Neural crest cell (in vitro differentiated cells): ENCODE data around the gene PLGRKT. TPM values are rescaled to one million over a fixed set of nuclear protein-coding genes. Genes with fewer than 3 reads are reported as not detected.
"Not testable (repeated sequence)": the region's sequence is repeated elsewhere in the genome, so short reads cannot be mapped to it uniquely, and the experiment has no call there.

Experiments used
- DNase-seq: peaks from one replicate; pipeline ENCODE4 v3.0.0; 2021; ENCODE audit warnings: low read depth, mixed read lengths, low spot score
- H3K27ac Mint-ChIP-seq: one replicate; pipeline ENCODE4 v1.8.0; 2021; ENCODE audit warnings: mild to moderate bottlenecking, mixed read lengths; ENCODE audit not compliant: unreplicated experiment
- H3K27me3 Mint-ChIP-seq: 2 replicates; pipeline ENCODE4 v1.8.0; 2021; ENCODE audit warnings: low read depth, mild to moderate bottlenecking, mixed read lengths
- H3K36me3 Mint-ChIP-seq: 2 replicates; pipeline ENCODE4 v1.8.0; 2021; ENCODE audit warnings: low read depth, mild to moderate bottlenecking, mixed read lengths
- H3K4me1 Mint-ChIP-seq: 2 replicates; pipeline ENCODE4 v1.8.0; 2021; ENCODE audit warnings: mixed read lengths
- H3K4me3 Mint-ChIP-seq: one replicate; pipeline ENCODE4 v1.8.0; 2021; ENCODE audit warnings: mild to moderate bottlenecking, mixed read lengths
- H3K9me3 Mint-ChIP-seq: 2 replicates; pipeline ENCODE4 v1.8.0; 2021; ENCODE audit warnings: mixed read lengths
- total RNA-seq: library from RNA; stranded (reverse); gene quantifications from 2 replicates; pipeline ENCODE4 v1.2.1, GENCODE V29; 2021
- TF ChIP-seq, protein P1 (sequence below): fragments of 200-600 bp; sonication (generic); conservative IDR thresholded peaks from 2 replicates; pipeline ENCODE4 v1.5.0; 2021; ENCODE audit warnings: antibody characterized with exemption, mild to moderate bottlenecking

The PLGRKT gene
- total RNA-seq, 1 donor from 2014 or later: 24.6 TPM

DNA sequence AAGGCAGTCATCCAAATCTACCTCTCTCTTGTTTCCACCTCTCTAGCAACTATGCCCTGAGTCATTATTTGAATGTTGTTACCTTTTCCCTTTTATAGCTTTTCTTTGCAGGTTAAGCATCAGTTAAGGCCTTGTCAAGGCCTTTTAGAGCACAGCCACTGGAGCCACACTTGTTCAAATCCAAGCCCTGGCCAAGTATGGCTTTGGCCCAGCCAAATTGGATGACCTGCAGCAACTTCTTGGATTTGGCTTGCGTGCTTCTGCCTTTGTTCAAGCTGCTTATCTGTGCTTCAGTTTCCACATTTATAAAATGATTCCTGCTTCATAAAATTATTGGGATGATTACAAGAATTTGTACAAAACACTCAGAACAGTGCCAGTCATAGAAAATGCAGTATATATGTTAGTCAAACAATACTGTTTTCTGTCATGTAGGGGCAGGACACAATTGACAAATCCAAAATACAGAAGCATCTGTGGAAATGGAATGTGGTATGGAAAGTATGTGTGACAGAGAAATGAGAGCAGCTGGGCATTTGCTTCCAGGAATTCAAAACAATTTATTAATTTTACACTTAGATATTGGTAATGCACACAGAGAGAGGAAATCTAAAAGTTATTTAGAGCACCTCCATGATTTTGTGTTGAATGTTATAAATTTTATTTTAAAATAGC lies 80.2 kb downstream of the PLGRKT start:
- H3K27me3 Mint-ChIP-seq: no peaks in the 10 kb centered on the region
- no peak overlapping the region for H3K4me3 Mint-ChIP-seq
- no peaks in the 10 kb centered on the region for H3K9me3 Mint-ChIP-seq
- TF ChIP-seq, protein P1, sequence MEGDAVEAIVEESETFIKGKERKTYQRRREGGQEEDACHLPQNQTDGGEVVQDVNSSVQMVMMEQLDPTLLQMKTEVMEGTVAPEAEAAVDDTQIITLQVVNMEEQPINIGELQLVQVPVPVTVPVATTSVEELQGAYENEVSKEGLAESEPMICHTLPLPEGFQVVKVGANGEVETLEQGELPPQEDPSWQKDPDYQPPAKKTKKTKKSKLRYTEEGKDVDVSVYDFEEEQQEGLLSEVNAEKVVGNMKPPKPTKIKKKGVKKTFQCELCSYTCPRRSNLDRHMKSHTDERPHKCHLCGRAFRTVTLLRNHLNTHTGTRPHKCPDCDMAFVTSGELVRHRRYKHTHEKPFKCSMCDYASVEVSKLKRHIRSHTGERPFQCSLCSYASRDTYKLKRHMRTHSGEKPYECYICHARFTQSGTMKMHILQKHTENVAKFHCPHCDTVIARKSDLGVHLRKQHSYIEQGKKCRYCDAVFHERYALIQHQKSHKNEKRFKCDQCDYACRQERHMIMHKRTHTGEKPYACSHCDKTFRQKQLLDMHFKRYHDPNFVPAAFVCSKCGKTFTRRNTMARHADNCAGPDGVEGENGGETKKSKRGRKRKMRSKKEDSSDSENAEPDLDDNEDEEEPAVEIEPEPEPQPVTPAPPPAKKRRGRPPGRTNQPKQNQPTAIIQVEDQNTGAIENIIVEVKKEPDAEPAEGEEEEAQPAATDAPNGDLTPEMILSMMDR: no peak
- no peak overlapping the region for H3K27ac Mint-ChIP-seq
- peaks cover 4% of the 10 kb centered on the region for H3K36me3 Mint-ChIP-seq
- no peak for DNase-seq
- H3K4me1 Mint-ChIP-seq: no peaks in the 10 kb centered on the region

DNA sequence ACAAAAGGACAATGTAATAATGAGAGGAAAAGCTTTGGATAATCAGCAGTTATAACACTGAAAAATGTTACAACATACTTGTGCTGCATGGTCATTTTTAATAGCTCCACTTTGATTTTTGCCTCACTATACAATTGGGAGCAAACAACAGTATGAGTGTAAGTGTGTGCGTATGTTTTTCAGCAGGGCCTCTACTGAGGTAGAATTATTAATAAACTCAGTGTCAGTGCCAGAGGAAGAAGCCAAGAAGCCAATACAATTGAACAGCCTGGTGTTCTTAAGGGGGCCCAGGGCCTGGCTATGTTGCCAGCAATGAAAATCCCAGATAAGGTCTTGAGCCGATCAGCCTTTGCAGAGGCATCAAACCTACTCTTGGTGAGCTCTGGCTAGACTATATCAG lies 81.9 kb downstream of the PLGRKT start:
- TF ChIP-seq, protein P1: no peak
- Mint-ChIP-seq H3K9me3 (no peaks in the 10 kb centered on the region), H3K4me3 (no peak overlapping the region), H3K27me3 (no peaks in the 10 kb centered on the region), H3K36me3 (peaks cover 4% of the 10 kb centered on the region), H3K27ac (no peak overlapping the region), H3K4me1 (no peaks in the 10 kb centered on the region)
- DNase-seq: no peak

DNA sequence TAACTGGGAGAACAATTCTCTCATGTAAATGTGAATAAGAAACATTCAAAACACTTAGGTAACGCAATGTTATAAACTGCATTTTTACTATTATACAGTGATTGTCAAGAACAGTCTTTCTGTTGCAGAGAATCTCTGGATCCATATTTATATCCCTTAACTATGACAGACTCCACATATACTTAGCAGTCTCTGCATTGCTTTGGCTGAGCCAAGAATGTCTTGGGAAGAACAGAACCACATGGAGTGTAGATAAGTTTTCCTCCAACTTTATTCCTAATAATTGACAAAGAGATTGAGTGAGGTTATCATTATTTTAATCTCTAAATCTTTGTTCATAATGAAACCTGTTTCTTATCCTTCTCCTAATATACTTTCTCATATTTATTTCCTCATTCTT lies 82.5 kb downstream of the PLGRKT start:
- no peaks in the 10 kb centered on the region for H3K4me1 Mint-ChIP-seq
- H3K36me3 Mint-ChIP-seq: peaks cover 4% of the 10 kb centered on the region
- no peaks in the 10 kb centered on the region for H3K9me3 Mint-ChIP-seq
- no peak for DNase-seq
- TF ChIP-seq, protein P1: no peak
- H3K4me3 Mint-ChIP-seq: no peak overlapping the region
- H3K27ac Mint-ChIP-seq: no peak overlapping the region
- no peaks in the 10 kb centered on the region for H3K27me3 Mint-ChIP-seq

DNA sequence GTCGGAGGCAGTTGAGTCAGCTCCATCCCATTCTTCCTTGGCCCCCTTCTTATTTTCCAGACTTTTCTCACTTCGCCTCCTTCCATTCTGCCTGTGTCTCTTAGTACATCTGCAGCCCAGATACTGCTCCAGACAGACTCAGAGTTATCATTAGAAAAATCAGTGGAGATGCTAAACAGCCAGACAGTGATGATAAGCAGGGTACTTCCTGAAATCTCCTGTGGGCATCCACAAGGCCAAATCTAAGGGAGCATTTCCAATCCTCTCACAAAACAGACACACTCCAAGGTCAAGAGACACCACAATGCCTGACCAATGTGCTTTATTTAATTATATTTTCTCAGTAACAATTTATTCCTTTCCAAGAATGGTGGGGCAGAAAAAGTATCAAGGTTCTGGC lies 83.5 kb downstream of the PLGRKT start:
- TF ChIP-seq, protein P1: no peak
- Mint-ChIP-seq H3K9me3 (peaks cover 3% of the 10 kb centered on the region), H3K4me3 (no peak overlapping the region), H3K4me1 (no peaks in the 10 kb centered on the region), H3K36me3 (peaks cover 7% of the 10 kb centered on the region), H3K27me3 (no peaks in the 10 kb centered on the region), H3K27ac (no peak overlapping the region)
- DNase-seq: no peak

- no peak for DNase-seq
- TF ChIP-seq, protein P1: no peak
- Mint-ChIP-seq H3K27ac (no peak overlapping the region), H3K36me3 (peaks cover 7% of the 10 kb centered on the region), H3K27me3 (no peaks in the 10 kb centered on the region), H3K9me3 (peaks cover 5% of the 10 kb centered on the region), H3K4me1 (no peaks in the 10 kb centered on the region), H3K4me3 (no peak overlapping the region)
These were observed 85.0 kb downstream of the PLGRKT start for GRCh38 chr9:5352637-5353248.

GRCh38 chr9:5338992-5339981 lies 98.4 kb downstream of the PLGRKT start, which contains the start of gene RLN1:
Gene RLN1, minus strand, starts transcription at chr9:5339876. Its CDS starts 130 bp downstream, at chr9:5339746.
- H3K27me3 Mint-ChIP-seq, DNase-seq, H3K4me1 Mint-ChIP-seq, H3K9me3 Mint-ChIP-seq, H3K36me3 Mint-ChIP-seq, H3K27ac Mint-ChIP-seq: not testable (repeated sequence)
- H3K4me3 Mint-ChIP-seq: peak within 1 kb of the TSS; percentile 61
